NCI-H82 treated with DMSO at 0.1 percent for 48 hours (cell line): ENCODE data around the gene HGF.
A peak's percentile ranks its signal among the peaks of the same experiment; 100 is the strongest.

Experiments used
- DNase-seq: peaks from one replicate; lab custom pipeline; 2025; ENCODE audit not compliant: unreplicated experiment; lab: John Stamatoyannopoulos, UW

The HGF gene

DNA sequence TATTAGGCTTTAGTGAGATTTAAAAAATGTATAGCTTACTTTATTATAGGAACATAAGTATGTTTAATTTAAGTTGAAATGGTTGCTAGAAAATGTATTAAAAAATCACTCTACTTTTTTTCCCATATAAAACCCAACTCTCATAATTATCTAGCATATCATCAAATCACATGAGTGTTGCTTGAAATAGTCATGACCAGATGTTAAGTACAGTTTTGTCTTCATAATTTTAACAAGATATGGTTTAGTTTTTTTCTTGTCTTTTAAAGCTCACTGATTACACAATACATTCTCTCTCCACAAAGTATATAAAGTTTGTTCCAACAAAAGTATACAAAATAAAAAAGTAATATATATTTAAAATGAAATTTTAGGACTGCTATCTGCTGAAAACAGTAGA, 82.8 kb downstream of the HGF start:
- DNase-seq, result no peak

DNA sequence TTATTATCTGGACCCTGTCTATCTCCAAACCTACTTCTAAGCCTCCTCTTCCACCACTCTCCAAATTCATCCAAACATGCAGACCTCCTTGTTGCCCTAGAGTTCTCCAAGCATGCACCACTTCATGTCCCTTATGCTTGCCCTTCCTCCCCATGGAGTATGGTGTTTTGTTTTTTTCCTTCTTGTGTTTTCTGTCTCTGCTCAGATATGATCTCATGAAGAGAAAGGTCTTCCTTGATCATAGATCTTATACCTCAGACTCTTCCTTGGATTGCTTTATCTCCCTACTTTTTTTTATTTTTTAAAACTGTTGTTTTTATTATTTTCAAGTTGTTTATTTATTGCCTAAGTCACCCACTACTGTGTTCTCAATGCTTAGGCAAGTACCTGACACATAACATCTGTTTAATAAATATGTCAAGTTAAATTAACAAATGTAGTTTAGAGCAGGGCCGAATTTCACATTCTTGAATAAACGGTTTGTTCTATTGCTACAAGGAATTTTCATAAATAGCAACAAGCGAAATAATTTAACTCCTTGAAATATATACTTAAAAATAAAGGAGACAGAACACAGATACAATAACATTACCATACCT, 84.5 kb downstream of the HGF start:
- DNase-seq, result no peak

DNA sequence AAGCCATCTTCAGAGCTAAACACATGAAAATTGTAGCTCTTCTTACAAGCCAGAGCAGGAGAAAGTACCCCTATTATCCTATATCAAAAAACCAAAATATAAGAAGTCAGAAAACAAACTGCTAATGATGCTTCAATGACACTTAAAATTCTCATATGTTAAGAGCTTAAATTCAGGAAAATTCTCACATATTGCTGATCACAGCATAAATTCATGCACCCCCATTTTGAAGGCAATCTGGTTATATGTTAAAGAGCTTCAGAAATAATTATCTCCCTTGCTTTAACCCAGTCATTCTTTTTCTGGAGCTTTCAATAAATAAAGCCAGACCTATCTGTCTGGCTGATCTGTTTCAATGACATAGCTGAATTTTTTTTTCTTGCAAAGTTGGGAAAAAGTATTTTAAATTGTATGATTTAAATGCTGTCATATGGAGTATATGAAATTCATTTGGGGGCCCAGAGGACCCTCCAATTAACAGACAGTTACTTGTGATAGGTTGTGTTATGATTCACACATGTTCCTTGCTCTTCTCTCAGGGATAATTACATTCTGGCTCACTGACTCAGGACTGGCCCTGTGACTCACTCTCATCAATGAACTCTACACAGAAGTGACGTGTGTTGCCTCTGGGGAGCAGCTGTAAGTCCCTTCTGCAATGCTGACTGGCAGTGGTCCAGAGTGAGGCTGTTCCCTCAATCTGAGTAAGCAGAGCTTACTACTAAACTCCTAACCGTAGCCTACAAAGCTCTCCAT, 85.2 kb downstream of the HGF start:
- peak; percentile 69 for DNase-seq

DNA sequence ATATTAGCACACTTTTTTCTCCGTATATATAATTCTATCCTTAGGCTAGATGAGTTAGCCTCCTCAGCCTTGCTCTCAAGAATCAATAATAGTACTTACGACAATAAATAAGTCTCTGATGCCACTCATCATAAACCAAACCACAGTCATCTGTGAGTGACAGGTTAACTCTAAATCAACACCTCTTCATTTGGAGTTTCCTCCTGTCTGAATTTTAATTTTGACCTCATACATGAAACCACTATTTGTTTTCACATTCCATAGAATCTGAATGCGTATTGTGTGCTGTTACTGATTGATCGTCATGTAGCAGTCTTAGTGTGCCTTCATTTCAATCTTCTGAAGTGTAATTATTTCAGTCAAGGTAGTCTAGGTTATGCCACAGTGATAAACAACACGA, 85.8 kb downstream of the HGF start:
- no peak for DNase-seq

DNA sequence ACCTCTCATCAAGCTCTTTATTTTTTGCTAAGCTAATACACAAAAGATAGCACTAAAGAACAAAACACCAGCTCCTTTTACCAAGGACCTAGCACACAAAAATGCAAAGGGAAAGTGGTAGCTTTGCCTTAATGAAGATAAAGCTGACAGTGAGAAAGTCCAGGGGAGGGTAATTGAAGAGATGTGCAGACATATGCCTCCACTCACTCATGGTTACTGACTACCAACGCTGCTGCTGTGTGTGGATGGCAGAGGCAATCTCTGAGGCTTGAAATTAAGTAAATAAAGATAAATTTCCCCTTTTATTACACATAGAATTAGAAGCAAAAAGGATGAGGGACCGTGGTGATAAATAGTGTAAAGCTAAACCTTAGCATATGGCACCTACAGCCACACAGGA, 87.0 kb downstream of the HGF start:
- DNase-seq, result no peak

DNA sequence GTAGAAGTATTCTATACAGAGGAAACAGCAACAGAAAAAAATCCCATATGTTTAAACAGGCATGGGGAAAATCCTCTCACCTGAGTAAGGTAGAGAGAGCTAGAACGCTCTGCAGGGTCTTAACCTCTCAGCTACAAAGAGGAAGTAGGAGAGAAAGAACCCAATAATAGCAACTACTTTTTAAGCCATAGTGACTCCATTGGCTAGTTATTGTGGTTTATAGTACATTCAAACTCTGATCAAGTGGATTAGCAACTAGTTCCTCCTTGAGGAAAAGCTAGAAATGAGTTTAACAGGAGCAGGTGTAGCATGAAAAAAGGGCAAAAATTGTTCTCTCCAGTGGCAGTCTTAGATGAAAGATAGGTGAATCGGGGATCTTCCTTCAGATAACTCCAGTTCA, 89.7 kb downstream of the HGF start:
- DNase-seq, result no peak

DNA sequence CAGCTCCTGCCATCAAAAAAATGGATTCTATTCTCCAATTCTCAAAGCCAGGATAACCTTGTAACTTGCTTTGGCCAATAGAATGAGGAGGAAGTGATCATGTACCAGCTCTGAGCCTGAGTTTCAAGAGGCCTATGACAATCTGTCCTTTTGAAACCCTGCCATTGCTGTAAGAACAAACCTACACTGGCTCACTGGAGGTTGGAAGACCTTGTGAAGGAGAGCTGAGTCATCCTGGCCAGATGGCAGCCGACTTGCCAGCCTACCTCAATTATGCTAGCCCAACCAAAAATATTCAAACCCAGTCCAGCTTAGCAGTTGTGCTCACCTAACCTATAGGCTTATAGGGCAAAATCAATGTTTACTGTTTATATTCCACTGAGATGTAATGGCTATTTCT, 93.0 kb downstream of the HGF start:
- DNase-seq, result peak; percentile 21

DNA sequence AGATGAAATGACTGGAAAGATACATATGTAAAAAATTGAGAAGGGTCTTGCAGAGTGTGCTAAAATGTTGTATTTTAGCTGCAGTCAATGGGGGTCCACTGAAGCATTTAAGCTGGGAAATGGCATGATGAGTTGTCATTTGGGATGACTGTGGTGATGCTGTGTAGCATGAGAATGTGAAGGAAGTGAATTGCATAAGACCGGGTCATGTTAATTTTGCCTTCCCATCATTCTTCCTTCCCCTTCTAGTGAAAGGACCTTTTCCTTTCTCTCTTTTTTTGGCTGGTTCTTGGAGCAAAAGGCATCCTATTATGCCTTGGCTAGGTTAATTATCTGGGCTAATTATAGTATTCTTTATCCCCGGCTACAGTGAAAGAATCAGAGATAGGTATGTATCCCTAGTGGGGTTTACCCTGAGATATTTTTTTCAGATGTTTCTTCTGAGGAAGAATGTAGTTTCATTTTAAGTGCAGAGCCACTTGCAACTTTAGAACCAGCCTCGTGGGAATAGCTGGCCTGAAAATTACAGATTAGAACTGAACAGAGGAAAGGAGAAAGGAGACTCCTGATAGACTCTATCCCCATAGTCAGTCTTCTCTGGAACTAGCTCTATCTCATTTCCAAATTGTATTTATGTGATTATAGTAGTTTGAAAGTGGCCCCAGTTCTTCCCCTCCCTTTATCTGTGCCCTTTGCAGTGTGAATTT, 93.6 kb downstream of the HGF start:
- DNase-seq, result no peak

DNA sequence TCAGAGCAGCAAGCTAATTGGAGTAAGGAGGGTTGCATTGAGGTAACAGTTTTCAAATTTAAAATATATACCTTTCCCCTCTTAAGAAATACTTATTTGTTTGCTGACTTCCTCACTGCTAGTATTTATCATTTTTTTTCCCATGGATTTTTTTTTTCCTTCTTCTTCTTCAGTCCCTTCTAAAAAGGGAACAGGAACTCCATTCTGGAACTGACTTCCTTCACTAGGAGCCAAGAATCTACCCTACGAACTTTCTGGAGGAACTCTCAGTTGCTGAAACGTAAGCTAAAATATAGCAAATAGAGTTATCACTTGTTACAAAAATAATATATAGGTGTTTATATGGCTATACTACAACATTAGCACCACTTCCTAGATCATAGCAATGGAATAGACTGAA, 95.4 kb downstream of the HGF start:
- no peak for DNase-seq

DNA sequence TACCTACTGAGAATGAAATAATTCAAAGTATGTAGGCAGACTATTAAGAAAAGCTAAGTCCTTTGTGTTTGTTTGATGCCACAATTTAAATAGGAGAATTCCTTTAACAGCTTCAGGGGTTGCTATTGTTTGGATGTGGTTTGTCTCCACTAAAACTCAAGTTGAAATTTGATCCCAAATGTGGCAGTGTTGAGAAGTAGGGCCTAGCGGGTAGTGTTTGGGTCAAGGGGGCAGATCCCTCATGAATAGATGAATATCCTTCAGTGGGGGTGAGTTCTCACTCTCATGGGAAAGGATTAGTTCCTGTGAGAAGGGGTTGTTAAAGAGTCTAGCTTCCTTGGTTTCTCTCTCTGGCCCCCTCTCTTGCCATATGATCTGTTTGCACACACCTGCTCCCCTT, 97.0 kb downstream of the HGF start:
- no peak for DNase-seq

DNA sequence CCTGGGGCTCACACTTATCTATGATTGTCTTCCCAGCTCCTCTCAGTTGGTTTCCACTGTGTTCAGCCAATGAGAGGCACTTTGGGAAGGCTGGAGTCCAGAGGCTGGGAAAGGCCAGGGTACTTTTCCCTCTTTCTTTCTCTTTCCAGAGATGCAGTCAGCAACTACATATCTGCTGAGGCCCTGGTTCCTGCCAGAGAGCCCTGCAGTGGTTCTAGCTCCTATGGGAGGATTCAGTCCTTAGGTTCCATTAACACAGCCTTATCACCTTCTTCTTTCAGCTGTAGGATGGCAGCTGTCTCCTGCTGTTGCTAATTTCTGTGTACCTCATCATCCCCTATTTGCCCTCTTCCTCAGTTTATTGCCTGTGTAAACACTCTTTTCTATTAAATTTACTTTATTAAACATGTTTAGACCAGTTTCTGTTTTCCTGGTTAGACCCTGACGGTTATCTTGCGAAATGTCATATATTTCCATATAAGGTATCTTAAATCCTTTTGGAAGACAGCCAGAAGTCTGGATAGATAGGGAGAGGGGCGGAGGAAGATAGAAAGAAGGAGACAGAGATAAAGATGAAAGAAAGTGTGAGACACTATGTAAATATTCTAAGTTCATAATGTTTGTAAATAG, 100.3 kb downstream of the HGF start:
- DNase-seq, result no peak

DNA sequence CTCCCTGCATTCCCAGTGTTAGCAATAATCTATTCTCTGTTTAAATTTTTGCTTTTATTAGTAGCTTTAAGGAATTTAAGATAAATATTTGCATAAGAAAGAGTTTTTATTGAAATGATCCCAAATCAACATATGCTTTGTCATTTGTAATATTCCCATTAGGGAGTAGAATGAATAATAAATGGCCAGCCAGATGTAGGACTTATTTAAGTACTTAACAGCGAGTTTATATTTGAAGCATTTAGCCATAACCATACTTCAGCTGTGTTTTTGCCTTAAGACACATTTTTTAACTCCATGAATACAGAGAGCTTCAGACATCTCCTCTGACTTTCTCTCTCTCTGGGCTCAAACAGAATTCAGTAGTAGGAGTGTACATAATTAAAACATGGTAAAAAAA, 103.6 kb downstream of the HGF start:
- DNase-seq, result no peak

DNA sequence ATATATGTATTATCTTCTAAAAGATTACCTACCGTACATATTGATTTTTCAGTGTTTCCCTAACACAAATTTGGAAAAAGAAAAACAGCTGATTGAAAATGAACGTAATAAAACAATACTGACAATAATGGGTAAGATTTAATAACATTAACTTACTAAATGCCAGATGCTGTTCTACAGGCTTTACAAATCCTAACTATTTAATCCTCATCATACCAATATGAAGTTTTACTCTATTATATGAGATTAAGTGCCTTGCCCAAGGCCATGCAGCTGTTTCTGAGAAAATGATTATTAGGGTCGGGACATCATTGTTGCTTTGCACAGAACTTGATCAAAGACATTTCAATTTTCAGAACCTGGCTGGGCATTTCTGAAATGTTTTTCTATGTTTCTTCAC, 104.6 kb downstream of the HGF start:
- DNase-seq, result peak; percentile 46

DNA sequence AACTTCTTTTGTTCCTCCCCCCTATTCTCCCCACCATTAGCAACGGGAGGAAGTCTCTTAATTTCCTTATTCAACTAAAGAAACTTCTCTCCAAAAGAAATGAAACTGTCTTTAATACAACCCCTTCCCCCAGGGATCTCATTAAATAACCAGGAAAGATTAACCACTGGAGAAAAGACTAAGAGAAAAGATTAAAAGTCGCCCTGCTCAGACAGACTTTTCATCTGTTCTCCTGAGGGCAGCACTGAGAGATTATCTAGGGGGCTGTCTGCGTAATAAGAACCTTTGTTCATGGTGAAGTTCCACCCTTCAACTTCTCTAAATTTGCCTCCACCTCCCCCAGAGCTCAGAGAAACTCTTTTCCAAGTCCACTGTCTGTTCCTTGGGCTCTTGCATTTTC, 105.5 kb downstream of the HGF start:
- peak; percentile 70 for DNase-seq

DNA sequence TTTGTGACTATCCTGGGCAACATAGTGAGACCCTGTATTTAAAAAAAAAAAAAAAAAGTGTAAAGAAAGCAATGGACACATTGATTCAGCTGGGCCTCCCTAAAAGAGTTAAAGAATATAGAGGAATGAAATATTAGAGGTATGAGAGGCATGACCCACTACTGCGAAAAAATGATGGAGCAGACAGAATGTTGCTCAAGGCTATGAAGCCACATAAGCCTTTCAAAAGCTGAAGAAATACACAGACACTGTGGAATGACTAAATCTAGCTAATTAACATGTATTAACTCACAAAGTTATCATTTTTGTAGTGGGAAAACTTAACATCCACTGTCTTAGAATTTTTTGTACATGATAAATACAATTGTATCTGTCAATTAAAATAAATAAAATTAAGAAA, 107.3 kb downstream of the HGF start:
- DNase-seq, result no peak

DNA sequence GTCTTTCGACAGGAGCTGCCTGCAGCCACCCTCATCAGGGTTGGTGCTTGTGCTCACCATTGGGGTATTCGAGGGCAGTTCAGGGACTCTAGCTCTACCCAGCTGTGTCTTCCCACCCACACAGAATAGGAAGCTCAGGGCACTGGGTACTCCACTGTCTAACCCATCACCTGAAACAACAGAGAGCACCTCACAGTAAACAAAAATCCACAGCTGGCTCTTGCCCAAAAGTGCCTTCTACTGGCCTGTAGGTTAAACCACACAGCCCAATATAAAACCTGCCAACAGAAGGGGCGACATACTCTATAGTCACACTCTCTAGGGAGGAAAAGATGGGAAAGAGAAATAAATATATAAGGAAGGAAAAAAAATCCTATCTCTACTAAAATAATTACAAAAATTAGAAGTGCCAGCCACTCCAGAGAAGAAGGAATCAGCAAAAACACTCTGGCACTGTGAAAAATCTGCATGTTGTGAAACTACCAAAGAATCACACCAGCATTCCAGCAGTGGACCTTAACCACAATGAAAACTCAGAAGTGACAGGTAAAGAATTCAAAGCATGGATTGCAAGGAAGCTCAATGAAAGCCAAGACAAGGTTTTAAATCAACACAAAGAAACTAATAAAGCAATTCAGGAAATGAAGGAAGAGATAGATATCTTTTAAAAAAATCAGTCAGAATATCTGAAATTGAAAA, 110.0 kb downstream of the HGF start:
- no peak for DNase-seq

DNA sequence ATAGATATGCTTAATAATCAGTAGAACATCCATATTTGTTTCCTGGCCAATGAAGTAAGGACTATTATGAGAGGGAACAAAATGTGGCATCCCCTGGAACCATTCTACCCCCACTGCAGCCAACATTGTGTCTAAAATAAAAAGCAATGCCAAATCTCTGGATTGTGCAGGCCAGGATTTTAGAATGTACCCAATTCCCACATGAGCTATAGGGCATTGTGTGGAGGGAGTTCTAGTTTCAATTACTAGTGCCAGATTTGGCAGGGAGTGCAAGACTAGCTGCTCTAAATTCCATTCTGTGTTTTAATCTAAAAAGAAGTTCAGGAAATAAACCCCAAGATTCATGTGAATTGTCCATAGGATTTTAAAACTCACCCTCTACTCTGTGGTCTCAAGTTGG, 112.3 kb downstream of the HGF start:
- DNase-seq, result no peak

DNA sequence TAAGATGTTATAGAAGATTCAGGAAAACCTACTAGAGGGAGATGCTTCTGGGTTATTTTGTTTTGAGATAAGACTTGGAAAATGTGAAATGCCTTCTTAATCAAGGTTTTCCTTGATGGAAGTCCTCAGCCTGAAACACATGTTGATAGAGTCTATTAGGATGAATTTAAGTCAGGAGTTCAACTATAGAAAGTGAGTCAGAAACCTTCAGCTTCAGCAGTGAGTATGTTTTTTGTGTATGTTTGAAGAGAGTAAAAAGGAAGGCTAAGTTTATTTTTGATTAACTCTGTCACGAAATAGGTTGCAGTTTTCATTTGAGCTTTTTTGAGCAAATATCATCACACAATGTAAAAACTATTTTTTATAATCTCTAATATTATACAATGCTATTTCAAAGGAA, 114.6 kb downstream of the HGF start:
- DNase-seq, result no peak

DNA sequence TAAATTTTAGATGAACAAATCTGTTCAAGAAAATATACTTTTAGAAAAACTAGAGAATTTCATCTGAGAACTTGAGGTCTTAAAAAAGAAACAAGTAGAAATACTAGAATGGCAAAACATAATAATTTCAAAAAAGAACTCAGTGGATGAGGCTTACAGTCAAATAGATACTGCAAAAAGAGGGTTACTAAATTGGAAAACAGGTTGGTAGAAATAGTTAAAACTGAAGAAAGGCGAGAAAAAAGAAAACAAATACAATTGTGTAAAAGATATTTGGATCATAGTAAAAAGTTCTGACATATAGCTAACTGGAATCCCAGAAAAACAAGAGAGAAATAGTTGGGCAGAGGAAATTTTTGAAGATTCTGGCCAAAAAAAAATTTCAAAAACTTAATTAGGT, 117.6 kb downstream of the HGF start:
- no peak for DNase-seq
